Activated CD4-positive, alpha-beta T cell treated with anti-CD3 and anti-CD28 coated beads, Interleukin-2, Interleukin-6, amounts not matched to agents 100 ng/mL and 50 ng/mL, durations not matched to agents 16 hours and 8 hours (primary cell): ENCODE measurements around the gene MYO1H.
"Not testable (repeated sequence)": the region's sequence is repeated elsewhere in the genome, so short reads cannot be mapped to it uniquely, and the experiment has no call there.

Experiments used
- DNase-seq: peaks from one replicate; pipeline ENCODE4 v3.0.0-alpha.2; 2020

The MYO1H gene

DNA sequence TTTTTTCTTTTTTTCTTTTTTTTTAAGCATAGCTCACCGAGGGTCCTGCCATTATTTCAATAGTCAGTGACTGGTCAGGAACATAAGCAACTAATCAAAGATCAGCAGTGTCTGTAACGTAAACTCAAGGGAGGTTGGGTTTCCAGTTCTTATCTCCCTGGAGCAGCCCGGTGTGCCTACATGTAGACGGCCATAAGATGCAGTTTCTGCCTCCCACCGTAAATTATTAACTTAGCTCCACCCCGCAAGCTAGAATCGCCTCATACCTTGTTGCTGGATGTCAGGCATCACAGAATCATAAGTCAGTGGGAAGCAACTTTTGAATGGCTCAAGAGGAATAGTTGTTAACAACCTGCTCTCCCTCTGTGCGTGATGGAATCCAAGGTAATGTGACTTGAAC lies at the start of gene MYO1H:
Gene MYO1H (plus strand): TSS at position 312 of the 400 bp plus-strand sequence. CDS start 61 bp downstream, at position 373.
- no peak for DNase-seq

- no peak for DNase-seq
These were observed 47.9 kb upstream of the MYO1H start for GRCh38 chr12:109299849-109300248.

GRCh38 chr12:109301643-109302168 lies 46.0 kb upstream of the MYO1H start:
- no peak for DNase-seq

DNA sequence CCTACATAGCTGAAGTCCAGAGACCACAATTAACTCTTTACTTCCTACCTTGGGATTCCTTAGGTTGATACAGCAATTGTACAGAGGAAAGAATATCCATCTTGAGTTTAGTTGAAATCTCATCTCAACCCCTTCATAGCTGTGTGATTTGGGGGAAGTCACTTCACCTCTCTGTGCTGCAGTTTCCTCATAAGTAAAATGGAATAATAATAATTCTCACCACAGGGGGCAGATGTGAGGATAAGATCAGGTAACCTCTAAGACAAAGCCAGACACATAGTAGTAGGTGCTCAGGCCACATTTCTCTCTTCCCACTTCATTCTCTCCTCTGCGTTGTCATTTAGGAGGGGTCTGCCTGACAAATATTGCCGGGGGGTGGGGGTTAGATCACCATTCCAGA lies 45.3 kb upstream of the MYO1H start:
- peak; percentile 33 for DNase-seq

- no peak for DNase-seq
These were observed 44.9 kb upstream of the MYO1H start for GRCh38 chr12:109302770-109303169.

DNA sequence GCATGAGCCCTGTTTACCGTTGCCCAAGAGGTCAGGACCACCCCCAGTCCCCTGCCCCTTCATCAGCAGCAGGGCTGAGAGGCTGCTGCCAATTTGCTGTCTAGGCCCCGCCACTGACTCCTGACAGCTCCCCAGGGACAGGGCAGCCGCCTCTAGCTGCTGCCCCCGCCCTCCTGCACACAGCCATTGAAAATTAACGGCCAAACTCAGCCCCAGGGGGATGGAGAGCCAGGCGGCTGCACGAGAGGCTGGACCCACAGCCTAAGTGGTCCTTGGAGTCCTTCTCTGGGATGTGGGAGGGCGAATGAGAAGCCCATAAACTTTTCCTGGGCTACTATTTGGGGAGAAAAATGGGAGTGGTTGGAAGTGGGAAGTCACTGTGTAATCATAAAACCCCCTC lies 43.2 kb upstream of the MYO1H start:
- no peak for DNase-seq

DNA sequence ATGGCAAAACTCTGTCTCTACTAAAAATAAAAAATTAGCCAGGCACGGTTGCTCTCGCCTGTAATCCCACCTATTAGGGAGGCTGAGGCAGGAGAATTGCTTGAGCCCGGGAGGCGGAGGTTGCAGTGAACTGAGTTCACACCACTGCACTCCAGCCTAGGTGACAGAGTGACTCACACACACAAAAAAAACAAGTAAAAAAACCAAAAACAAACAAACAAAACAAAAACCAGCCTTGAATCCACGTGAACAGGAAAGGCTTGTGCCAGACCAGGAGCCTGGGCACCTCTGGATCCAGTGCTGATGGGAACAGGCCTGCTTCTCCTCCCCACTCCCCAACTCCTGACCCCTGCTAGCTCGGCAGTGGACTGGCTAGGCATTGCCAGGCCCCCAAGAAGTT lies 42.2 kb upstream of the MYO1H start:
- DNase-seq, result no peak

DNA sequence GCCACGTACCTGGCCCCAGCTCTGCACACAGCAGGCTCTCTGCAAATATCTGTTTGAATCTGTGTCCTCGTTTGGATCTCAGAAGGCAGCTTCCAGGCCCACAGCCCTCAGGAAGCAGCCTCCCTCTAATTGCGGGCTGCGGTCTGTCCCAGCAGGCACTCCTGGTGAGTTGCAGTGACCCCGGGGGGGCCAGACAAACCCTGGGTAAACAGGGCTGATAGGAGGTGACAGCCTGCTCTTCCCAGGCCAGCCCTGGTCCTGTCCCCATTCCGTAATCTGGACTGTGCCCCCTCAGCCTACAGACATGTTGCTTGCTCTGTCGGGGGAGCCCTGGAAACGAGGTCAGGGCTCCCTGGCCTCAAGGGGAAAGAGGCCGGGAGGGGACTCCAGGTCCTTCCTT lies 40.6 kb upstream of the MYO1H start:
- no peak for DNase-seq

DNA sequence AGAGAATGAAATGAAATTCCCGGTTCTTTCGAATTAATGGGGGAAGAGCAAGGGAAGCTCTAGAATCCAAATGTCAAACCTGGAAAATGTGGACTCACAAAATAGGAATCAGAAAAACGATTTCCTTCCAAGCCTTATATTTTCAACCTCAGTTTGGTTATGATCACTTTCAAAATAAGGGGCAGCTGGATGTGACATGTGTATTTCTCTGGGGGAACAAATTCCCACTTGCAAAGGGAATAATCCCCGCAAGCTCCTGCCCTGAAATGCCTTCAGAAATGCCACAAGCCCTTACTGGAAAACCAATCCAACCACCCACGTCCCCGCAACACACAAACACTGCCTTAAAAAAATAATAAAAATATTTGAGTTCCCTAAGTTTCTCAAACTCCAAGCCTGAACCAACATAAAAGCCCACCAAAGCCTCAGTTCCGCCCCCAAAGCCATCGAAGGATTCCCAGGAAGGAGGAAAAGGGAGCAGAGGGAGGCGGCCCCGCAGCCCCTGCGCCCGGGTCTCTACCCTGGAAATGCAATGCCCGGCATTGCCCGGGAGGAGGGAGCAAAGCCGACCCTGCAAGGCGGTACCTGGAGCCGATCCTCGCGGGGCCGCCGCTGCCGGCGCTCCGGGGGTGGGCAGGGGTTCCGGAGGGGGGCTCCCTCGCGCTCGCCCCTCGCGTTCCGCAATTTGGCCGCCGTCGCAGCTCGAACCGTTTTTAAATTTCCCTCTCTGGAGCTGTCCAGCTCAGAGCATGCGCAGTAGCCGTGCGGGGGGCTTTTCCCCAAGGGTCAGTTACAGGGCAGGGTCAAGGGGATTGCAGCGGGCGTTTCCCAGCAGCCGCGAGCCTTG lies 38.9 kb upstream of the MYO1H start, which contains the start of gene FOXN4:
Gene FOXN4 (minus strand): TSS at position 751 of the 847 bp plus-strand sequence. CDS start 963 bp downstream, outside the sequence.
- DNase-seq, result no peak

GRCh38 chr12:109309381-109310246 lies 38.1 kb upstream of the MYO1H start:
- no peak for DNase-seq

DNA sequence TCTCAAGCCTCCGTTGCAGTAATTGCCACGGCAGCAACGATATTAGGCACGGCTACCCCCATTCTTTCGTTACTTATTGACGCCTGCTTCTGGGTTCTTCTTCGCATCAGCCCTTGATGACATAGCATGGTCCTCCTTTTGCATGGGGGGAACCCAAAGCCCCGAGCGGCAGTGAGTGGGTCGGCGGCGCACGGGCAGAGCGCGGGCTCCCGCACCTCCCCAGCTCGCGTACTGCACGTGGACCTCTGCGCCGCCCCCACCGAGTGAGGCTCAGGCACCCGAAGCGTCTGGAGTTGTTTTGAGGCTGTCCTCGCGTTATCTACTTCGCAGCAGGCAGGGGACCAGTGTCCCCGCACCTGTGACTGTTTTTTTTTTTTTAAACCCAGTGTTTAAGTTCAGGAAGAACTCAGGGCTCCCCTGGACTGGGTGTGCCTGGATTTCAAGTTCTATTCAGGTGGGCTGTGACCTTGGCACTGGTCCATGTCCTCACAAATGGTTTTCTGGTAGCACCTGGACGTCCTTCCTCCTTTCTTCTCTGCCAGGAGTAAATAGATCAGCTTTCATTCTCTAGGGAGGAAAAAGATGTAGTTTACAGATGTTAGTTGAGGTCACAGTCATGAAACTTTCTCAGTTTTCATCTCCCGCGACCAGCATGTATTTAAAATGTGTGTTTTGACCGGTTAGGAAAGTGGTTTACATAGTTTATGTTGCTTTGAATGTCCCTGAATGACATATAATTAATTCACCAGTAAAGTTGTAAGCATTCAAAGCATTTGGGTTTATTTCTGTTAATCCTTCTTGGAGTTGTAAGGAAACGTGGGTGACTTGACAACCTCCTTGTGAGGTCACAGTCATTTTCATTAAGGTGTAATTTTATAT lies 37.2 kb upstream of the MYO1H start:
- DNase-seq, result no peak

DNA sequence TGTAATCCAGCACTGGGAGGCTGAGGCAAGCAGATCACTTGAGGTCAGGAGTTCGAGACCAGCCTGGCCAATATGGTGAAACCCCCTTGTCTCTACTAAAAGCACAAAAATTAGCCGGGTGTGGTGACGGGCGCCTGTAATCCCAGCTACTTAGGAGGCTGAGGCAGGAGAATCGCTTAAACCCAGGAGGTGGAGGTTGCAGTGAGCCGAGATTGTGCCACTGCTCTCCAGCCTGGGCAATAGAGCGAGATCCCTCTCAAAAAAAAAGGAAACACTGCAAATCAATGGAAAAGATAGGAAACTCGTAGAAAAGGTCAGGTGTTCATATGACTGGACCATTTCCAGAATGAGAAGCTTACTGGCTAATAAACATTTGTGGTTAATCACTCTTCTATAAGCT lies 26.4 kb upstream of the MYO1H start:
- DNase-seq, result not testable (repeated sequence)

GRCh38 chr12:109329003-109329402 lies 18.7 kb upstream of the MYO1H start:
- DNase-seq, result no peak

DNA sequence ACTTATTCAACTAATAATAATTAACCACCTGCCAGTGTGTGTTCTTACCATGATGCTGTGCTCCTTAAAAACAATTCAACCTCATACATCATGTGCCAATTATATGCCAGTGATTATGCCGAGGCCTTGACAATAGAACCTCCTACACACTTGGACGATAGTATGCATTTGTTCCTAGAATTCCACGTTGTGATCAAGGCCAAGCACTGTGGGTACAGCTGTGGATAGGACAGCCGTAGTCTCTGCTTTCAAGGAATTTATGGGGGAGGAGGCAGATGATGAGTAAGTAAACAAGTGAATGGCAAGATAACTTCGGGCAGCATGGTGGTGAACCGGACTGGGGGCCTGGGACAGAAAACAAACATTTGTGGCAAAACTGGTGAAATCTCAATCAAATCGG lies 18.0 kb upstream of the MYO1H start:
- DNase-seq, result no peak

DNA sequence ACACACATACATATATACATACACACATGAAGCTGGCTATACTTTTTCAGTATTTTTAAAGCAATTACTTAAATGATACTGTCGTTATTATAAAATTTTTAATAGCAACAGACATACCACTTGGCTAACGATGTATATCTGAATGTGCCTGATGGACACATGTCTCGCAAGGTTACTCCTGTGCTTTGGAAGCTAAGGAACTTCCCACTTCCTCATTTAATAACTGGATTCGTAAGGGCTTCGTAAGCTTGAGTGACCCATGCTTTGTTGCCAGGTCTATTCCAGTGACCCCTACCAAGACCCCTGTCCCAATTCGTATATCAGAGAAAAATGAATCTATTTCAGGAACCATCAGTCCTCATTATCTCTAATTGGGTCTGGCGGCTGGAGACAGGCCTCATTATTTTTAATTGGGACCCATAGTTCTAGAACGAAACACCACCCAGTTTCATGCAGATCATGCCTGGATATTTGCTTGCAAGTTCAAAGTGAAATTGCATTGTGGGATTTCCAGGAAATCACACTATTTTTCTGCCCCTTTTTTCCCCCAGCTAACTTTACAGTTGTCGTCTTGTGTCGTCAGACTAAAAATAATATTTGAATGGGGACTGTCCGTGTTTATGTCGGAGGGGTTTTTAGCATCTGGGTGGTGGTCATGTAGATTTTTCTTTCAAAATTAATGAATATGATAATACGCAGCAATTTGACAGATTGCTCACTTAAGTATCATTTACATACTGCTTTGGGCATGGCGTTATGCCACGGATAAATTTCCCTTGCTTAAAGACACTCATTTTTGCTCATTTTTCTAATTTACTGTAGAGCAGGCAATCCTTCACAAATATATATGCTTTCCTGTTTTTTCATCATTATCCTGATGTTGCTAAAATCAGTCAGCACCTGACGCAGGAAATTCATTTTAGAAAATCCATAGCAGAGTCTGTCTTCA lies 17.1 kb upstream of the MYO1H start:
- DNase-seq, result no peak

- no peak for DNase-seq
These were observed 16.3 kb upstream of the MYO1H start for GRCh38 chr12:109331301-109331952.

GRCh38 chr12:109334887-109335286 lies 12.8 kb upstream of the MYO1H start:
- DNase-seq, result no peak

DNA sequence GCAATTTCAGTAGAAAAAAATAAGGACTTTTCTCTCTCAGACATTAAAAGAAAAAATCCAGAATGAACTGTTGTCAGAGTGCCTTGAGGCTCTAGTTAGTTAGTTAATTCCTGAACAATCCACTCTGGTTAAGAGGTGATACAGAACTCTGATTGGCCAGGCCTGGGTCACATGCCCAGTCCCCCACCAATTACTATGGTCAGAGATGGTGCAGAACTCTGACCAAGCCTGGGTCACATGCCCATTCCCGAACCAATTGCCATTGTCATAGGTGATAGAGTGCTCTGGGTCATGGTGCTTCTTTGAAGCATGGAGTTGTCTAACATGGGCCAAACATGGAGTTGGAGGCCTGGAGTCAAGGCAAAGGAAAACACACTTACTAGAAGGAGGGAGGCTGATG lies 11.1 kb upstream of the MYO1H start:
- no peak for DNase-seq

GRCh38 chr12:109343677-109344076 lies 4.0 kb upstream of the MYO1H start:
- no peak for DNase-seq

- no peak for DNase-seq
These were observed 2.3 kb upstream of the MYO1H start for GRCh38 chr12:109345428-109345827.

GRCh38 chr12:109346920-109347319 lies 780 bp upstream of the MYO1H start:
- DNase-seq, result peak; percentile 53
